NCI-H187 treated with DMSO at 0.1 percent for 48 hours (cell line): Measurements from ENCODE around the gene LMNA.
"Not testable (repeated sequence)": the region's sequence is repeated elsewhere in the genome, so short reads cannot be mapped to it uniquely, and the experiment has no call there.

Source experiments
- DNase-seq: peaks from one replicate; lab custom pipeline; 2025; lab: John Stamatoyannopoulos, UW

Gene LMNA

DNA sequence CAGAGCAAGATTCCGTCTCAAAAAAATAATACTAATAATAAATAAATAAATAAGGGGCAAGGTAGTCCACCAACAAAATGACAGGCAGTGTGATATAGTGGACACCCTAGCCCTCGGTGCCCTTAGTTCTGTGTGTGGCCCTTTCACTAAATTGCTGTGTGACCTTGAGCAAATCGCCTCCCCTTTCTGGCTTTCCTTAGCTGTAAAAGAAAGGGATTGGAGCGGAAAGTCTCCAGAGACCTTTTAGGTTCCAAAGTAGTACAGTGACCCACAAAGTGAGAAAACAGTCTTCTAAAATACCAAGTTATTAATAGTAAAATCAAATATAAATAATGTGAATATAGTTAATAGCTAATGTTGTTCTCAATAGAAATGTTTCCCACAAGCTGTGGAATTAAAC, 7.6 kb downstream of the LMNA start:
- no peak for DNase-seq

DNA sequence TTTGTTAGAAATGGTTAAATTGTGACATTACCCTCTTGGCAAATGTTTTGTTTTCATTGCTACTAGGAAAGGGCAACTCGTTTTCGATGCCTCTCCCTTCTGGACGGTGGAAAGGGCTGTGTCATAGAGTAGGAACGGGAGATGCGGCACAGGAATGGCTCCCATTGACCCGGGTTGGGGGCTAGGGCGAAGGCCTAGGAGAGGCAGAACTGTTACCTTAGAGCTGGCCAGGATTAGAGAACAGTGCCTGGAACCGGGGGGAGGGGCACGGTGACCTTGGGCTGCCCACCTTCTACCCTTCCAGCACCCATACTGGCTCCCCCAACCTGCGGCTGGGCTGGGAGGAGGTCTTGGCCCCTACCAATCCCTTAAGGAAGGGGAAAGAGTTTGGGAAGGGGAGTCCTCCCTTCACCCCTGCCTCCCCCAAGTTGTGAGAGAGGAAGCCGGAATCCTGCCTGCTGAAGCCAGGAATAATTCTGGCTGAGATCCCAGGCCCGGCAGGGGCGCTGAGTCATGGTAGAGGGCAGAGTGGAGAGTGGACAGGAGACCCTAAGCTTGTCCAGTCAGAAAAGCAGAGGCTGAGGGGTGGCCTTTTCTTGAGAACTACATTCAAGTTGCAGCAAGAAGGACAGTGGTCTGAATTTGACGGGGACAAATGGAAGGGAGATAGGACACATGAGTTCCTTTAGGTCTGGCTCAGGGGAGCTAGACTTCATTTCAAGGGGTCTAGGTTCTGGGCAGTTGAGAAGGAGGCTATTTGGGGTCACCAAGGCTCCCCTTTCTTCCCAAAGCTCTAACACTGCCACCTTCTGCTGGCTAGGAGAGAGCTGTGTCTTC, 8.2 kb downstream of the LMNA start:
- DNase-seq, result no peak

DNA sequence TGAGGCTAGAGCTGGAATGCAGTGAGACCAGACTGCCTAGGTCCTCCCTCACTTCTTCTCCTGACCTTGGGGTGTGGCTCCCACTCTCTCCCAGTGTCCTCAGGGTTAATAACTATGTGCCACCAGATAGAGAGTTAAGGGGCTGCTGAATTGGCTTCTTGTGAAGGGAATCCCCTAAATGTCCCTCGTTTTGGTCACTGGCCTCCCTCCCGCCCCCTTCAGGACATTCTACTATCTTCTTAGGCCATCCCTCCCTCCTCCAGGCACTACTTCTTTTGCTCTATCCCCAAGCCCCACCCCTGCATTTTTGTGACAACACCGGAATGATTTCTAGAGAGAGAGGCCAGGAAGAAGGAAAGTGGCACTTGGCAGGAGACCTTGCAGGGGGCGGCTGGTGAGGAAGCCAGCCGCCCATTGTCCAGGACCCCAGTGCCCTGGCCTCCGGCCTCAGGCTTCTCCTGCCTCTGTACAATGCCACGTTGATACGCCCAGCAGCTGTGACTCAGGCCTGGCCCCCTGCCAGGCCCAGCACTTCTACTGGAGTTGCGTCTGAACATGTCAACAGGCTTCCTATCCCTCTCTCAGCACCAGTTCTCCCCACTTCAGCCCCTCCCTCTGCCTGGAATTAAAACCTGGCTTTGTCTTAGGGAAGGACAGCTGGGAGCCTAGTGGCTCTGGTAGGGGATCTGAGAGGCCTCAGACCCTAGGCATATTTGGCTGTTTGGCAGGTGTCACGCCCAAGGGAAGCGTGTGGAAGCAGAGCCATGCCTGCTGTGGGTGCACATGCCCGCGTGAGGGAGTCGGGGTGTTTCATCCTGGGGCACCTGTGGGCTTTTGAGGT, 9.1 kb downstream of the LMNA start:
- peak; percentile 100 for DNase-seq

DNA sequence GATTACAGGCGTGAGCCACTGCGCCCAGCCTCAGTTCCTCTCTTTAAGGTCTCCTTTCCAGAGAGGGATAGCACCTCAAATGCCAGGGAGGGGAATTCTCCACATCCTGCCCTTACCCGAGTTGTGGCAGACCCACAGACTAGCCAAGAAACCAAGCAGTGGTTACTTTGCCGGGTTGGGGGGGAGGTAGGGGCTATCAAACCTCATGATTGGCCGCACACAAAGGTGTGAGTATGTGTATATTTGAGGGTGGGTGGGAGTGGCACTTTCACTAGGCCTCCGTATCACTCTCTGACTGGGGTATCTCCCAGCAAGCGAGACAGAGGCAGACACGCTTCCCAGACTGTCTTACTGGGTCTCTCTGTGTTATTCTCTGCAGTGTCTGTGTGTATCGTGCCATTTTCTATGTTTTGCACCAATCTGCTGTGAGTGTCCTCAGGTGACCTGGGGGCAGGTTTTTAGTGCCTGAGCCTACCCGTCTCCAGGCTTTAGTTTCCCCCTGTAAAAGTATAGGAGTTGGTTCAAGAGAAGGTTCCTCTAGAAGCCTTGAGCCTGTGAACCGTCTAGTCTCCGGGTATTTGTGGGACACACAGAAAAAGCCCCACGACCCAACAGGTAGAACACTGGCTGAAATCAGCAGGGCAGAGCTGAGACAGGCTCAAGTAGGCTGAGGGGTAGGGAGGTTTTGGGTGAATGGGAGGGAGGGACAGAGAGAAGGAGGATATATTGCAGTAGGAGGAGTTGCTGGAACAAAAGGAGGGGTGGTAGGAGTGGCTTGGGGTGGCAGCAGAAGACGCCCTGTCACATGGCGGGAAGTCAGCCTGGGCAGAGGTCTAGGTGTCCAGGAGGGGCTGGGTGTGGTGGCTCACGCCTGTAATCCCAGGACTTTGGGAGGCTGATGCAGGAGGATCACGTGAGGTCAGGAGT, 10.3 kb downstream of the LMNA start:
- DNase-seq, result peak; percentile 59

DNA sequence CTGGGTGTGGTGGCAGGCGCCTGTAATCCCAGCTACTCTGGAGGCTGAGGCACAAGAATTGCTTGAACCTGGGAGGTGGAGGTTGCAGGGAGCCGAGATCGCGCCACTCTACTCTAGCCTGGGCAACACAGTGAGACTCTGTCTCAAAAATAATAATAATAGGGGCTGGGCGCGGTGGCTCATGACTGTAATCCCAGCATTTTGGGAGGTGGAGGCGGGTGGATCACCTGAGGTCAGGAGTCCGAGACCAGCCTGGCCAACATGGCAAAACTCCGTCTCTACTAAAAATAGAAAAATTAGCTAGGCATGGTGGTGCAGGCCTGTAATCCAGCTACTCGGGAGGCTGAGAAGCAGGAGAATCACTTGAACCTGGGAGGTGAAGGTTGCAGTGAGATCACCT, 11.0 kb downstream of the LMNA start:
- not testable (repeated sequence) for DNase-seq

DNA sequence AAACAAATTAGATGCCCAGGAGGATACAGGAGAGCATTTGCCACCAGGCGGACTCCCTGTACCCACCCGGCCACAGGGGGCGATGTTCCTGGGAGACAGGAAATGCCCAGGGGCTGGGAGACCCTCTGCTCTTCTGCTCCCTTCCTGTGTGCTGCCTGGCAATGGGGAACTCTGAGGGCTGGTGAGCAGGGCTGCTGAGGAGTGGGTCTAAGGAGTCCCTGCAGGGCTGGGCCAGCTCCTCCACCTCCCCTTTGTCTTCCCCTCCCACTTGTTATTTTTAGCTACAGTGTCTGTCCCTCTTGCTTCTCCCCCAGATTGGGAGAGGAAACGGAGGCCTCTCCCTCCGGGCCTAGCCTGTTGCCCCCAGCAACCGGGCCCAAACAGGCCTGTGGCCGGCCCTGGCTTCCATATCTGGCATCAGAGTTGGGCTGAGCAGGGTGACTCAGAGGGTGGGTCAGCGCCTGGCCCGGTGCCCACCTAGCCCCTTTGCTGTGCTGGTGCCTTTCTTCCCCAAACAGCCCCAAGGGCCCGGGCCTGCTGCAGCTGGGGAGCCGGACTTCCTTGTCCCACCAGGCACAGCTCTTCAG, 11.6 kb downstream of the LMNA start:
- DNase-seq, result no peak

DNA sequence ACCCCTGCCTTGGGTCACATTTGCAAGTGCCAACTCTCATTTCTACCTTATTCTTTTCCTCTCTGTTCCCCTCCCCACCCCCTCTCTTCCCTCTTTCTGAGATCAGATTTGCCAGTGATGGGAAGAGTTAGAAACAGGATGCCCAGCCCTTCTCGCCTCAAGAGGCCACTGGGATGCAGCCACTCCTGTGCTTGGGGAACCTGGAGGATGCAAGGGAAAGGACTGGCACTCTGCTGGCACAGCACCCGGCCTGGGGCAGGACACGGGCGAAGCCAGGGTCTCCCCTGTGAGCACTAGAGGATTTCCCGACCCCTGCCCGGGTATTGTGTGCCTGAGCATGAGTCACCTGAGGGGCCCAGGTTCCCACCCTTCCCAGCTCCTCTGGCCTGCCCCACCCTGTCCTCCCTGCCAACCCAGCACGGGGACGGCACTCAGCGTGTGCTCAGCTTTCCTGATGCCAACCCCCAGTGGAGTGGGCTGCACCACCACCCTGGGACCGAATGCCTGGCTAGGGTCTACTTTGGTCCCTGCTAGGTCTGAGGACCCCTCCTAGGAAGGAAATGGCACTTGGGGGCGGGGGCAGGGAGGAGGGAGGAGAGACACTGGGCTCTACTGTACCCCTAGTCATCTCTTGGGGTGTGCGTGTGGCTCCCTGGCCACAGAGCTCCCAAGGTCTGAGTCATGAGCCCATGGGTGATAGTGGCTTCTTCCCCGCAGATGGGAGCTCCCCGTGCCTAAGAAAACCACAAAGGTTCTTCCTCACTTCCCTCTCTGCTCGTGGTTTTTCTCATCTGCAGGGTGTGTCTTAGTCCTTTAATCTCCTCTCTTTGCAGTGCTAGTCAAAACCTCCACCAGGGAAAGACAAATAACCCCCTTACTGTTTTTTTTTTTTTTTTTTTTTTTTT, 12.4 kb downstream of the LMNA start:
- DNase-seq, result no peak

DNA sequence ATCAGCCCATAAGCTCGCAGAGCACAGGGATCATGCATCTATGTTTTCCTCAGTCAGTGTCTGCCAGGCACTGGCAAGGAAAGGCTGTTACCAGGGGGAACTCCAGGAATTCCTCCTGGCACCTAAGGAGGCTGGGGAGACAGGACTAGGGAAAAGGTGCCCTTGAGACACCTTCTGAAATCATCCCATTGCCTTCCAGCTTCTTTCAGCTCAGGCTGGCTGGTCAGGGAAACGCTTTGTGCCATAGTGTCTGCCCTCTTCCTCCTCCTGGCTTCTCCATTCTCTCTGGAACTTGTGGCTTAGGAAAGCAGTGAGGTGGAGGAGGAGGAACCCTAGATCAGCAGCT, 13.8 kb downstream of the LMNA start:
- no peak for DNase-seq

DNA sequence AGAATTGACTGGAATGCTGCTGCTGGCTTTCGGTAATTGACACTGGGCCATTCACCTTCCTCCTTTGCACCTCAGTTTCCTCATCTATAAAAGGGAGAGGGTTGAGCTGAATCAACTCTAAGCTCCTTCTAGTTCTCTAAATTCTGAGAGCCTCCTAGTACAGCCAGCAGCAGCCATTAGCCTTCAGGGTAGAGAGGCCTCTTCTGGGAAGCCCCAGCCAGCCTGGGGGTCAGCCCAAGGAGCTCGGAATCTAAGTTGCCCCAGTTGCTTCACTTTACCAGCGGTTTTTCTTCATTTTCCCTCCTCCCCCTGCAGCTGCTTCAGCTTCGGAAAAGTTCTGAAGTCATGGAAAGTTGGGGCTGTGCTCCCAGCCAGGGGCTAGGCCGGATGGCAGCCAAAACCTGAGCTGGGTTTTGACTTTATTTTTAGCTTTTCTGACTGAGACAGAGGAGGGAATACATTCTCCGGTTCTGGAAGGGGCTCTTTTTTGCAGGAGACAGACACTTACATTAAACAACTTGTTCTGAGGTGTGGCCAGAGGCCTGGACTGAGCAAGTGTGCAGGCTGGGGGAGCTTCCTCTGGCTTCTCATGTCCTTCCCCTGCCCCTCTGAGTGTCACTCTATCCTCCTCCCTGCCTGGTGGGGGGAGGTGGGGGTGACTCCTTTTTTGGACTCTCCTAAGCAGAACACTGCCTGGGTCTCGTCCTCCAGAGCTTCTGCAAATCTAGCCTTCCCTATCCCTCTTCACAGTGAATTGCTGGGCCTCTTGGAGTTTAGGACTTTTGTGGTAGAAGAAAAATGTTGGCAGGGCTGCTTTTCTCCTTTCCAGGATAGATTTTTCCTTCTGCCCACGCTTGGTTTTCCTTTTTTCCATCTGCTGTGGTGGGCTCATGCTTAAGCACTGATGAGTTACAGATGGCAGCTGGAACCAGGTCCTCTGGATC, 14.4 kb downstream of the LMNA start:
- DNase-seq, result no peak

DNA sequence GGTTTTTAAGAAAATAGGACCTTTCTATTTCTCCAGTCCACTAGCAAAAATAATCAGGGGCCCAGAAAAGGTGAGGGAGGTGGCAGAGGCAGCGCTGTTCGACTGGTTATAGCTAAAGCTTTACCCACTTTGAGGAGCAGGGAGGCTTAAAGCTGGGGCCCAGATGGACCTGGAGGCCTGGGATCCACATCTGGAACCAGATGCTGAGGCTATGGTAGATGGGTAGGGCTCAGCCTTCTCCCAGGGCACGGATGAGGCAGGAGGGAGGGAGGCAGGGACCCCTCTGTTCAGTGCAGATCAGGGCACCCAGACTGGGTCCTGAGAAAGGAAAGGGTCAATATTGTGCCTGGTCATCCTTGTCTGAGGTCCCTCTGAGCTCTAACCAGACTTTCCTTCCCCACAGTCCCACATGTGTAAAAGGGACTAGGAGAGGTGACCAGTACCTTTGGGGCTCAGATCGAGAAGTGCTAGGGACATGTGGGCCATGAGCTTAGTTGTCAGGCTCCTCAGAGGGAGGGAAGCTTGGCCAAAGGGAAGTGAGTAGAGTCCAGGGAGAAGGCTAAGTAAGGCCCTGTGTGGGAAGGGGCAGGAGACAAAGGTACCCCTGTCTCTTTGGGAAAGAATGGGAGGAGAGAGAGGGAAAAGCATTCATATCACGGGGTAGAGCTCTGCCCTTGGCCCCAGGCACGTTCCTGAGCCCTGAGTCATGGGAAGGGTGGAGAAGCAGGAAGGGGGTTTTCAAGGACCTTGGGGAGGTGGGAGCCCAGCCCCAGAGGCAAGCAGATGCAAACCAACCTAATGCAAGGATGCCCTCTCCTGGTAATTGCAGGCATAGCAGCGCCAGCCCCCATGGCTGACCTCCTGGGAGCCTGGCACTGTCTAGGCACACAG, 15.4 kb downstream of the LMNA start:
- DNase-seq, result peak; percentile 48

DNA sequence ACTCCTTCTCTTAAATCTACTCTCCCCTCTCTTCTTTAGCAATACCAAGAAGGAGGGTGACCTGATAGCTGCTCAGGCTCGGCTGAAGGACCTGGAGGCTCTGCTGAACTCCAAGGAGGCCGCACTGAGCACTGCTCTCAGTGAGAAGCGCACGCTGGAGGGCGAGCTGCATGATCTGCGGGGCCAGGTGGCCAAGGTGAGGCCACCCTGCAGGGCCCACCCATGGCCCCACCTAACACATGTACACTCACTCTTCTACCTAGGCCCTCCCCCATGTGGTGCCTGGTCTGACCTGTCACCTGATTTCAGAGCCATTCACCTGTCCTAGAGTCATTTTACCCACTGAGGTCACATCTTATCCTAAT, 16.0 kb downstream of the LMNA start:
- DNase-seq, result no peak

DNA sequence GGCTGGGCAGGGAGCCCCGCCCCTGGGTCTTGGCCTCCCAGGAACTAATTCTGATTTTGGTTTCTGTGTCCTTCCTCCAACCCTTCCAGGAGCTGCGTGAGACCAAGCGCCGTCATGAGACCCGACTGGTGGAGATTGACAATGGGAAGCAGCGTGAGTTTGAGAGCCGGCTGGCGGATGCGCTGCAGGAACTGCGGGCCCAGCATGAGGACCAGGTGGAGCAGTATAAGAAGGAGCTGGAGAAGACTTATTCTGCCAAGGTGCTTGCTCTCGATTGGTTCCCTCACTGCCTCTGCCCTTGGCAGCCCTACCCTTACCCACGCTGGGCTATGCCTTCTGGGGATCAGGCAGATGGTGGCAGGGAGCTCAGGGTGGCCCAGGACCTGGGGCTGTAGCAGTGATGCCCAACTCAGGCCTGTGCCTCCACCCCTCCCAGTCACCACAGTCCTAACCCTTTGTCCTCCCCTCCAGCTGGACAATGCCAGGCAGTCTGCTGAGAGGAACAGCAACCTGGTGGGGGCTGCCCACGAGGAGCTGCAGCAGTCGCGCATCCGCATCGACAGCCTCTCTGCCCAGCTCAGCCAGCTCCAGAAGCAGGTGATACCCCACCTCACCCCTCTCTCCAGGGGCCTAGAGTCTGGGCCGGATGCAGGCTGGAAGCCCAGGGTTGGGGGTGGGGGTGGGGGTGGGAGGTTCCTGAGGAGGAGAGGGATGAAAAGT, 20.4 kb downstream of the LMNA start:
- DNase-seq, result no peak

DNA sequence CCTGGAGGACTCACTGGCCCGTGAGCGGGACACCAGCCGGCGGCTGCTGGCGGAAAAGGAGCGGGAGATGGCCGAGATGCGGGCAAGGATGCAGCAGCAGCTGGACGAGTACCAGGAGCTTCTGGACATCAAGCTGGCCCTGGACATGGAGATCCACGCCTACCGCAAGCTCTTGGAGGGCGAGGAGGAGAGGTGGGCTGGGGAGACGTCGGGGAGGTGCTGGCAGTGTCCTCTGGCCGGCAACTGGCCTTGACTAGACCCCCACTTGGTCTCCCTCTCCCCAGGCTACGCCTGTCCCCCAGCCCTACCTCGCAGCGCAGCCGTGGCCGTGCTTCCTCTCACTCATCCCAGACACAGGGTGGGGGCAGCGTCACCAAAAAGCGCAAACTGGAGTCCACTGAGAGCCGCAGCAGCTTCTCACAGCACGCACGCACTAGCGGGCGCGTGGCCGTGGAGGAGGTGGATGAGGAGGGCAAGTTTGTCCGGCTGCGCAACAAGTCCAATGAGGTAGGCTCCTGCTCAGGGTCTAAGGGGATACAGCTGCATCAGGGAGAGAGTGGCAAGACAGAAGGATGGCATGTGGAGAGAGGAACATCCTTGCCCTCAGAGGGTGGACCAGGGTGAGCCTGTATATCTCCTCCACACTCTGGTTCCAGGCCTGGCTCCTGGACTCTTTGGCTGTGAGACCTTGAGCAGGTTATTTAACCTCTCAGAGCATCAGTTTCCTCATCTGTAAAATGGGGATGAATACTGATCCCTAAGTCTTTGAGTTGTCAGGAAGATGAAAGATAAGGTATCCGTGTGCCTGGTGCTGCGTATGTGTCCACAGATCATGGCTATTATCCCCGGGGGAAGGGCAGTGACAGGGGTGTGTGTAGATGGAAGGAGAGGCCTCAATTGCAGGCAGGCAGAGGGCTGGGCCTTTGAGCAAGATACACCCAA, 21.7 kb downstream of the LMNA start:
- DNase-seq, result no peak

DNA sequence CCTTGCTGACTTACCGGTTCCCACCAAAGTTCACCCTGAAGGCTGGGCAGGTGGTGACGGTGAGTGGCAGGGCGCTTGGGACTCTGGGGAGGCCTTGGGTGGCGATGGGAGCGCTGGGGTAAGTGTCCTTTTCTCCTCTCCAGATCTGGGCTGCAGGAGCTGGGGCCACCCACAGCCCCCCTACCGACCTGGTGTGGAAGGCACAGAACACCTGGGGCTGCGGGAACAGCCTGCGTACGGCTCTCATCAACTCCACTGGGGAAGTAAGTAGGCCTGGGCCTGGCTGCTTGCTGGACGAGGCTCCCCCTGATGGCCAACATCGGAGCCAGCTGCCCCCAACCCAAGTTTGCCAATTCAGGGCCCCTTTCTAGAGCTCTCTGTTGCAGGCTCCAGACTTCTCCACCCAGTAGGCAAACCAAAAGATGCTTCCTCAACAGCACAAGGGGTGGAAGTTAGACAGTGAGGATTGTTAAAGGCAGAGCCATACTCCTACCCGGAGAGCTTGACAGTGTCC, 22.5 kb downstream of the LMNA start:
- no peak for DNase-seq

DNA sequence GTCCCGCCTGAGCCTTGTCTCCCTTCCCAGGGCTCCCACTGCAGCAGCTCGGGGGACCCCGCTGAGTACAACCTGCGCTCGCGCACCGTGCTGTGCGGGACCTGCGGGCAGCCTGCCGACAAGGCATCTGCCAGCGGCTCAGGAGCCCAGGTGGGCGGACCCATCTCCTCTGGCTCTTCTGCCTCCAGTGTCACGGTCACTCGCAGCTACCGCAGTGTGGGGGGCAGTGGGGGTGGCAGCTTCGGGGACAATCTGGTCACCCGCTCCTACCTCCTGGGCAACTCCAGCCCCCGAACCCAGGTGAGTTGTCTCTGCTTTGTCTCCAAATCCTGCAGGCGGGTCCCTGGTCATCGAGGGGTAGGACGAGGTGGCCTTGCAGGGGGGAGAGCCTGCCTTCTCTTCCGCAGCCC, 24.0 kb downstream of the LMNA start:
- DNase-seq, result no peak

DNA sequence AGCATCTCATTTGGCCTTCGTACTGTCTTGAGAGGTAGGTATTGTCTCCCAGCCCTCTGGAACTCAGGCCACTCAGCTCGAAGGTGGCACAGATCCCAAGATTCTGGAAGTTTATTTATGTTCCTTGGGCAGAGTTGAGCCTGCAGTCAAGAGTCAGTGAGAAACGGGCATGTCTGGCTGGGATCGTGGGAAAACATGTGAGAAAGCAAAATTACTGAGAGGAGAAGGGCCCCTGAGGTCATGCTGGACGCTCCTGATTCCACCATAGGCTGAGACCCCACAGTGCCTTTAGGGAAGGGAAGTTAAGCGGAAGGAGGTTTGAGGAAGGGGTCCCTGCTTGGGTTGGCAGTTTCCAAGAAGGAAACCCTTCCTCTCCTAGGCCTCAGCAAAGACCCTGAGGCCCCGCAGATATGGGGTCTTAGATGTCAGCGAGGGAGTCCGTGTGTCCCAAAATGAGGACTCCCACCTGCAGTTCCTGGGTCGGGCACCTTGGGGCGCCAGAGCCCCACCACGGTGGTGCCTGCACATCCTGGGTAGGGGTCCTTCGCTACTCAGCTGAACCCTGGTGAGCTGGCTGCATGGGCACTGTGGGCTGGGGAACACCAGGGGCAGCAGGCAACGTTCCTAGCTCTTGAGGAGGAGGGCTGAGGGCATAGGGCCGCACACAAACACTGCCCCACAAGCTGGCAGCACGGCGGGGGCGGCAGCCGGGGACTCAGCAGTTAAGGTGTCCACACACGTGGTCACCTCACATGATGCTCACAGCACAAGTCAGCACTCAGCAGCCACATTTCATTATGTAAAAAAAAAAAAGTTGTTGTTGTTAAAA, 26.6 kb downstream of the LMNA start:
- DNase-seq, result no peak
